HG03196 (cell line): ENCODE results near the gene FRAT1.
"Not testable (repeated sequence)": the region's sequence is repeated elsewhere in the genome, so short reads cannot be mapped to it uniquely, and the experiment has no call there.

Source experiments
- ATAC-seq: cut with Tn5 transposase; IDR thresholded peaks from one replicate; pipeline ENCODE4 v1.9.1; 2021; ENCODE audit not compliant: unreplicated experiment

The FRAT1 gene

DNA sequence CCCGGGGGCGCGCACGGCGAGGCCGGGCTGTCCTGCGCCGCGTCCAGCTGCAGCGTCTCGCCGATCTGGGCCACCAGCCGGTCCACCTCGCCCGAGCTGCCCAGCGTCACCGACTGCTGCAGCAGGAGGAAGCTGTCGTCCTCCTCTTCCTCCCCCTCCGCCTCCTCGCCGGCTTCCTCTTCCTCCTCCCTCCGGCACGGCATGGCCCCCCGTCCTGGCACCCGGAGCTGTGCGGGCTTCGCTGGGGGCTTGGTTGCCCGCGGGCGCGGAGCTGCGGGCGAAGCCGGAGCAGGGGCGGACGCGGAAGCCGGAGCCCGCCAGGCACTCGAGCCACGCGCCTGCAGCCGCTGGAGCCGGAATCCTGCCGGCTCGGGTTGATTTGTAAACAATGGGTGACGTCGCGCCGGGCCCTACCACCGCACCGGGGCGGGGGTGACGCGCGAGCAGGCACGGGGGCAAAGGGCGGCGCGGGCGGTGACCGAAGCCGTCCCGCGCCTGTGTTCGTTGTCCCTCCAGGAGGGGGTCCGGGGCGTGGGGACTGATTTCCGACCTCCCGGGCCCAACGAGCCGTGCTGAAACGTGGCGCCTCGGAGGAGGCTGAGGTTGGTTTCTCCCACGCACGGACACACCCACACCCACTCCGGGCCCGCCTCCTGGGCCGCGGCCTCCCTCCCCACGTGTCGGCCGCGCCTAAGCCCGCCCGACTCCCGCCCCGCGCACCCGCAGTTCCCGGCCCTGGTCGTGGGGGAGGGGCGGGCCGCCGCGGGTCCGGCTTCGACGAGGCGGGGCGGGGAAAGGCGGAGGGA lies 15.5 kb downstream of the FRAT1 start, which contains the start of gene FRAT2:
Gene FRAT2, minus strand, starts transcription at position 360 of the 806 bp plus-strand sequence. Its CDS starts 157 bp downstream, at position 203.
- peak; percentile 80 for ATAC-seq

DNA sequence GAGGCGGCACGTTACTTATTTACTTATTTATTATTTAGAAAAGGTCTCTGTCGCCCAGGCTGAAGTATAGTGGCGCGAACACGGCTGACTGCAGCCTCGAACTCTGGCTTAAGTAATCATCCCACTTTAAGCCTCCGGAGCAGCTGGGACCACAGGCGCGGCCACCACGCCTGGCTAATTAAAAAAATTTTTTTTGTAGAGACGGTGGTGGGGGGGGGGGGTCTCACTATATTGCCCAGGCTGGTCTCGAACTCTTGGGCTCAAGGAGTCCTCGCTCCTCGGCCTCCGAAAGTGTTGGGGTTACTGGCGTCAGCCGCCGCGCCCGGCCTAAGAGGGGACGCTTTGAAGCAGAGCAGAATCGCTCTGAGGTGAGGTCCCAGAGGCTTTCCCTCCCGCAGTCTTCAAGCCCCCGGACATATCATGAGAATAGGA lies 16.1 kb downstream of the FRAT1 start:
- ATAC-seq = no peak

DNA sequence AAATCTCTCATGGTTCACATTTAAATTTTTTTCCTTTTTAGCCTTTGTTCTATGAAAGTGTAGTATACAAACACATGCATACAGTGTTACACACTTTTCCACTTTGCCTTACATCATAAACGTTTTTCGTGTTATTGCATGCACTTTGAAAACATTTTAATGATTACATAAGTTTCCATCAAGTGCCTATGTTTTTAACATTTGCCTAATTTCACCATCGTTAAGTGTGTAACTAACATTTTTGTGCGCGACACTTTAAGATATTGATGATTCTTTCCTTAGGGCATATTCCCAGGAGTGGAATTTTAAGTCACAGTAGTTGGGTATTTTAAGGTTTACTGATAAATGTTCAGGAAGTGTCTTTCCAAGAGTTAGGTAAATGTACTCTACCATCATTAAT lies 16.9 kb downstream of the FRAT1 start:
- ATAC-seq = no peak

DNA sequence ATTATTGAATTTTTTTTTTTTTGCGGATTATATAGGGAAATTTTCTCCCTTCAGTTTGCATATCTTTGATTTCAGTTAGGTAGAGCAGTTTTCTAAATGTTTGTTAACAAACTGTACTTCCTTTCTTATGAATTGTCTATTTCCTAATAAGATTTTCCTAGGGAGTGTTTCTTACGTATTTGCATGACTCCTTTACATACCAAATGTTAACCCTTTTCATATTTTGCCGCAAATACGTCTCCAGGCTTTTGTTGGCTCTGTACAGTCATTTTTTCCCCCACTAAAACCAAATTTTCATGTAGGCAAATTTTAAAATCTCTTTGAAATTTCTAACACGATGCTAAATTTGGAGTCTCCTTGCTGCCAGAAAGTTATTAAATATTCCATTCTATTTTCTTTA lies 17.4 kb downstream of the FRAT1 start:
- no peak for ATAC-seq

DNA sequence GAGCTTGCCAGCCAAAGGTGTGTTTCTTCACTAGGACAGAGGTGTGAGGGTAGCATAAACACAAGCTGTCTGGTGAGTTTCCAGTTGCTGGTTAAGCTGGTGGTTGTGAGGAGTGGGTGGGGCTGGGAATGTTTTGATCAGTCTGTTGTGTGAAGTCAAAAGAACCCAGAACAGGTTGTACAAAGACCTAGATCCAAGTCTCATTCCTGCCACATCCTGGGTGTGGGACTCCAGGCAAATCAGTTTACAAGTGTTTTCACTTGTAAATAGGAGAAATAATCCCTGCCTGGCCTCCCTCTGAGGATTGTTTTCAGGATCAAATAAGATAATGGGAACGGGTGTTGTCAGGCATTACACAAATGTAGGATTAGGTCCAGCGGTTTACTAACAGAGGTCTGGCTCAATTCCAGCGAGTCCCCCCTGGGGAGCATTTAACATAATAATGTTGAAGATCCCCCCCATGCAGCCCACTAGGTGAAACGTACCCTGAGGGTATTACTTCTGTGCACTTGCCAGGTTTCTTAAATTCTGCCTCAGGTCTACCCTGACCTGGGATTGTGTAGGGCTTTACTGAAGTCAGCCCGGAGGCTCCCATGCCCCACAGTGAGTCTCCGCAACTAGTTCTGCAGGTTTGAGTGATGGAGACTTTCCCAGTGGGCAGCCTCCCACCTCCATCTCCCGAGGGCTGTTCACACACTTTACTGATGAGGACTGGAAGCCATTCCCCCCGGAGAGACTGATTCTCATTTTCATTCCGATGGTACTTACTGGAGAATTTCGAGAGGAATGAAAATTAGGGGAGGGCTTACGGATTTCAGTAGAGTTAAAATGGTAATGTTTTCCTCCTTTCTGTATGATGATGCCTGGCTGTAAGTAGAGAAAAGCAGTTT lies 18.1 kb downstream of the FRAT1 start:
- no peak for ATAC-seq

DNA sequence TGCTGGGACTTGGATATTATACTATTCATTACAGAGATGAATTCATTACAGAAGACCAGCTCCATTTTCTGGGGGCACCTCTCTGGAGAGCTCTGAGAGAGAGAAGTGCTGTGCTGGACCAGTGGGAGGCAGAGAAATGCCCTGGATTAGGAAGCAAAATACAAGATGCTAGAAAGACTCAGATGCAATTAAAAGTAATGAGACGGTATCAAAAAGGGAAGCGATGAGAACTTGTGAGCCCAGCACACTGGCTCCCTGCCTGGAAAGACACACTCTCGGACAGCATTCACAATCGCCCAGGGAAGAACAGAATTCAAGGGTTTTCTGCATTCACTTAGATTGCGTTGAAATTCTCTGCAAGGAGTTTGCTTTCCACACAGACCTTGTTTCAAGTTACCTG lies 19.0 kb downstream of the FRAT1 start:
- no peak for ATAC-seq

DNA sequence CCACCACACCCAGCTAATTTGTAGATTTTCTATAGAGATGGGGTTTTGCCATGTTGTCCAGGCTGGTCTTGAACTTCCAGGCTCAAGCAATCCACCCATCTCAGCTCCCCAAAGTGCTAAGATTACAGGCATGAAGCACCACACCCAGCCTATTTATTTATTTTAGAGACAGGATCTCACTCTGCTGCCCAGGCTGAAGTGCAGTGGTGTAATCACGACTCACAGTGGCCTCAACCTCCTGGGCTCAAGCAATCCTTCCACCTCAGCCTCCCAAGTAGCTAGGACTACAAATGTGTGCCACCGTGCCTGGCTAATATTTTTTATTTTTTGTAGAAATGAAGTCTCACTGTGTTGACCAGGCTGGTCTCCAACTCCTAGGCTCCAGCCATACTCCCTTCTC lies 22.3 kb downstream of the FRAT1 start:
- ATAC-seq = no peak

DNA sequence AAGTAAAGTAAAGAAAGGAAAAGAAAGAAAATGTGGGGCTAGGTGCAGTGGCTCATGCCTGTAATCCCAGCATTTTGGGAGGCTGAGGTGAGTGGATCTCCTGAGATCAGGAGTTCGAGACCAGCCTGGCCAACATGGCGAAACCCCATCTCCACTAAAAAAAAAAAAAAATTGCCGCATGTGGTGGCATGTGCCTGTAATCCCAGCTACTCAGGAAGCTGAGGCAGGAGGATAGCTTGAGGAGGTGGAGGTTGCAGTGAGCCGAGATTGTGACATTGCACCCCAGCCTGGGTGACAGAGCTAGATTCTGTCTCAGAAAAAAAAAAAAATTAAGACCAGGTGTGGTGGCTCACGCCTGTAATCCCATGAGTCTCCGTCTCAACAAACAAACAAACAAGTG lies 24.6 kb downstream of the FRAT1 start:
- not testable (repeated sequence) for ATAC-seq

DNA sequence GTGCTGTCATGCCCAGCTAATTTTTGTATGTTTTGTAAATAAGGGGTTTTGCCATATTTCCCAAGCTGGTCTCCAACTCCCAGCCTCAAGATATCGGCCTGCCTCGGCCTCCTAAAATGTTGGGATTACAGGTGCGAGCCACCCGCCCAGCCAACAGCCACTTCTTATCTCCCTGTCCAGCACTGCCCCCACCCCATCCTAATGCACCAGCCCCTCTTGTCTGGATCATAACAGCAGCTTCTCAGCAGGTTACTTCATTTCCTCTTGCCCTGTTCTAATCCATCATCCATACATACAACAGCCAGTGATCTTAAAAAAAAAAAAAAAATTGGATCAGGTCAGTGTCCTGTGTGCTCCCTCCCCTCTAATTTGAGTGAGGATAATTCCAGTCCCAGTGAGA lies 28.2 kb downstream of the FRAT1 start:
- ATAC-seq = no peak

DNA sequence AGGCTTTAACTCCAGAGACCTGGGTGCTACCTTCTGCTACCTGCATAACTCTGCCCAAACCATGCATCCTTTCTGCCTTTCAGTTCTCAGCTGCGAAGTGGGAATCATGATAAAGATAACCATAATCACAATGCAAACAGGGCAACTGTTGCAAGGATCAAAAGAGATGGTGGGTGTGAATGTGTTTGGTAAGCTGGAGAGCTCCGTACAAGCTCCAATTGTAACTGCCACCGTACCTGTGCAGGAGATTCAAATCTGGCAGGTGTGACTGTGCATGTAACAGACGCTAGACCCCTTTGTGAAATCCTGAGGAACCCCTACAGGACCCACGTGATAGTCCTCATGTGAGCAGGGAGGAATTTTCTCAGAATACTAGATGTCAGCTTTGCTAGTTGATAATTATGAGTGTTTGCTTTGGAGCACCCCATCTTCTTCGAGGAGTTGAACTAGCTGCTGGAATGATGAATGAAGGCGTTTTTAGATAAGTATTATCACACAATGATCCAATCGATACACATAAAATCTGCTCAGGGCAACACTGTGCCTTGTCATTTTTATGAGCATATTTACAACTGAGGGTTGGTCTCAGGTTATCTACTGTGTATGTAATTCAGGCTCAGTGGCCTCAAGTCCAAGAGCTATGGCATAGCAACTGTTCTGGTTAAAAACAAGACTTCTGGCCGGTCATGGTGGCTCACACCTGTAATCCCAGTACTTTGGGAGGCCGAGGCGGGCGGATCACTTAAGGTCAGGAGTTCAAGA lies 30.9 kb downstream of the FRAT1 start:
- ATAC-seq = no peak

DNA sequence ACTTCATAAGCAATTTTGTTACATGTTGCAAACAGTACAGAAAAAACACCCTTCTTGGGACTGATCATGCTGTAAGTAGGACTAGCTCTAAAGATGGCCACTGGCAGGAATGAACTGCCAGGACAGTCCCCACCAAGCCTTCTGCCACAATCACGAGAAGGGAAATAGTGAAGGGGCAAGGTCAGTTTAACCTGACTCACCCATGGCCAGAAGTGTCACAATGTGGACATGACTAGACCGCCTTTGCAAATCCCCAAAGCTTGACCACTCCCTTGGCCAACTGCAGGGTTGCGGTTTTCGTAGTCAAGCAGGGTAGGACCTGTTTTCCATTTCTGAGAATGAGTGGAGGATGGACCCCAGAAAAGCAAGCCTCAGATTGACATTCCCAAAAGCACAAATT lies 34.9 kb downstream of the FRAT1 start:
- no peak for ATAC-seq

DNA sequence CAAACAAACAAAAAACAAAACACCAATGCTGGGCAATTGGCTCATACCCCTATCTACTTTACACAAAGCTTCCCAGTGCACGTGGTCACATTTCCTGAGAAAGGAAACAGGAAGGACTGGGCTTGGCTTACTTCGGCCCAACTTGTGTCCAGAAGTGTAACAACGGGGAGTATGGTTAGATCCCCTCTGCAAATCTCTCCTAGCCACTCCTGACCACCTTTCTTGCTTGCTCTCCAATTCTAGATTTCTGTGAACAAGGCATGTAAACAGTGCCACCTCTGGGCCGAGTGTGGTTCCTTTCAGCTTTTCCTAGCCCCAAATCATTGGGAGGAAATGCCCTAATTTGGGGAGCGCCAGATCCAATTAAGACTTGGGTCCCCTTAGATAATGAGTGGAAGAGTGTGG lies 36.5 kb downstream of the FRAT1 start:
- ATAC-seq = no peak

DNA sequence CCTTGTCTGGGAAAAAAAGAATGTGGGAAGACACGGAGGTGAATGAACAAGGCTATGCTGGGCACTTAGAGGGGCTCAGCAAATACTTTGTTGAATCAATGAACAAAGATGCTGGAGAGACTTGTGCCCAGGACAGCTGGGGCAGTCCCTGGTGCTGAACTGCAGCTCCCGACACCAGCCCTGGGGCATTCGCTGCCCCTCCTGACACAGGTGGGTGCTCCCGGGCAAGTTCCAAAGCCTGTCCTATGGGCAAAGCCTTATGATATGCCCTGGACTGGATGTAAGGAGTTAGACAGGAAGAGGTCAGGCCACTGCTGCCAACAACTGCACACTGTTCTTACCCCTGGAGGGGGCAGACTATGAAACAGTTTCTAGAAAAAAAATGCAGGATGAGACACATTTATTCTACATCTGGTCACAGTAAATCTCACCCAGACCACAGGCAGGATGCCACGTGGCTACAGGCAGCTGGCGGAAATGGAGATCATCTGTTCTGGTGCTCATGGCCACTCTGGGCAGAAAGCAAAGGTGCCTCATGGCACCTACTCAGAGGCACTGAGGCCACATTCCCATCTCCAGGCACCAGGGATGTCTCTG lies 37.3 kb downstream of the FRAT1 start:
- no peak for ATAC-seq

DNA sequence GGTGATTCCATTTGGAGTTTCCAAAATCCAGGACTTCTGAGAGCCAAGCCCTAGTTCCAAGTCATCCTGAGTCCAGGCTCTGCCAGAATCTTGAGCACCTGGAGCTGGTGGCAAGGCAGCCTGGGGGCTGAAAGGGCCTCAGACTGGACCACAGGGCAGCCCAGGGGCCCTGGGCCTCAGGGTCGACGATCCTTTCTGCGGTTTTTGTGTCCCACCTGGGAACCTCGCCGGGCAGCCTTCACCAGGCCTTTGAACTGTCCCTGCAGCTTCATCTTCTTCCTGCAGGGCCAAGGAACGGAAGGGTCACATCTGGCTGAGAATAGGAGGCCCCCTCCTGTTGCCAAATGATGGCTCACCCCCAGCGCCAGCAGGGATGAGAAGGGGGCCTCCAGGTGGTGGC lies 37.8 kb downstream of the FRAT1 start:
- no peak for ATAC-seq

DNA sequence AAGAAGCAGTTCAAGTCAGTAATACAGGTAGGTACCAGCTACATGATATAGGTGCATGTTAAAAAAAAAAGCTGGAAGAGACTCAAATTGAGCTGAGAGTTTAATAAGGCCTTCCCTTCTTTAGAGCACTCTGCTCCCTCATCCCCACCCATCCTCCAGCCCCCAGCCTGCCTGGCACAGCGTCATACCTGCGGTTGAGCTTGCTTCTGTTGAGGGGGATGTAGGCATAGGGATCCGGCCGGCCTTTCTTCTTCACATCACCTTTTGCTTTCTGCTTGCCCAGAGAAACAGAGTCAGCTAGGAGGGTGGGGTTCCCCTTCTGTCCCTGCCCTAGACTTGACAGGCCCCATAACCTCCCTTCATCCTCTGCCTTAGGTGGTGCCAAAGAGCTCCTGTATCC lies 39.3 kb downstream of the FRAT1 start:
- no peak for ATAC-seq

DNA sequence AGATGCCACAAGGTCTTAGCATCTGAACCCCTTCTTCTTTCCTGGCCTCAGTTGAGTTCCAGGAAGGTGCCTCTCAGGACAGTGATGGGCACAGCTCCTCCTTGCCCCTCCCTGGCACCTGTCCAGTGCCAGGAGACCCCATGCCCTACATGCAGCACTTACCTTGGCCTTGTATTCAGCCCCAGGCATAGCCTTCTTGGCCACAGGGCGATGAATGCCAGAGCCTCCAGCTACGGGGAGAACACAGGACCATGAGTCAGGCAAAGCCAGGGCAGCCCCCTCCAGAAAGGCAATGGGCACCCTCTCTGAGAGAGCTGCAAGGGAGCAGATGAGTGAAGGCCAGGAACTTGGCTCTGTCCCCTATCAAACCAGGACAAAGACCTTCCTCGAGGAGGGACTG lies 39.7 kb downstream of the FRAT1 start:
- ATAC-seq = no peak

DNA sequence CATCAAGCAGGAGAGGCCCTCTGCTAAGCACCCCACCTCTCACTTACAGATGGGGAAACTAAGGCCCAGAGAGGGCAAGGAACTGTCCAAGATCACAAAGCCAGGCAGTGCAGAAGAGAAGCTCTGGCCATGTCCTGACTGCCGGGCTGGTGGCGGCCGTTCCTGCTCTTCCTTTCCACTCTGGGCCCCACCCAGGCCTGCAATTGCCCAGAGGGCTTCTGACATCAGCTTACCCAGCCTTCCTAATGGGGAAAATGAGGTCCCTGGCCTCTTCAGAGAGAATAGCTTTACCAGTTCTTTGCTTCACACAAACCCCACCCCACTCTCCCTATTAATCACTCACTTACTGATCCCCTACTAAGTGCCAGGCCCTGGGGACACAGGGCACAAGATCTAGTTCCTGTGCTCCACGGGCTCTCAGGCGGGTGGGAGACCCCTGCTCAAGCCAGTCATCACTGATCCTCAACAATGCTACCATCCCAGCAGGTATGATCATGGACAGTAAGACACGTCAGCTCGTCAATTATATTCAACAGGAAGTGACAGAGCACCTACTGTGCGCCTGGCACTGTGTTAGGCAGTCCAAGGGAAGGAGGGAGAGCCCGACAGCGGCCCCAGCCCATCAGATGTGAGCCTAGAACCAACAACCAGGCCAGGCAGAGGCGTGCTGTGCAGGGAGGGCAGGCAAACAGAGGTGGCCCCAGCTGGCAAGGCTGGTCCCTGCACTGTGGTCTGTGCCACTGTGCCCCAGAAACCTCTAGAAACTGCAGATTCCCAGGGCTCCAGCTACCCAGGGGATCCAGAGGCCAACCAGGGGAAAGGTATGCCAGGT lies 41.9 kb downstream of the FRAT1 start:
- no peak for ATAC-seq

DNA sequence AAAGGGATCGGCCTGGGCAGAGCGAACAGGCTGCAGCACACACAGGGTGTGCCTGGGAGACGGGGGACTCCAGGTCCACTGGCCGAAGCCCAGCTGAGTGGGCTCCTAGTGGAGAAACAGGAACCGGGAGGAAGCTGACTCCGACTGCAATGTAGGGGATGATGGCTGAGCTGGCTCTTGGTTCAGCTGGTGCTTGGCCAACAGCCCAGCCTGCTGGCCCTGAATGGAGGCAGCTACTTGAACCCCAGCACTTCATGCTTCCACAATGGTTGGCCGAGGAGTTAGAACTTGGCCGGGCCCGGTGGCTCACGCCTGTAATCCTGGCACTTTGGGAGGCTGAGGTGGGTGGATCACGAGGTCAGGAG lies 42.4 kb downstream of the FRAT1 start:
- no peak for ATAC-seq

DNA sequence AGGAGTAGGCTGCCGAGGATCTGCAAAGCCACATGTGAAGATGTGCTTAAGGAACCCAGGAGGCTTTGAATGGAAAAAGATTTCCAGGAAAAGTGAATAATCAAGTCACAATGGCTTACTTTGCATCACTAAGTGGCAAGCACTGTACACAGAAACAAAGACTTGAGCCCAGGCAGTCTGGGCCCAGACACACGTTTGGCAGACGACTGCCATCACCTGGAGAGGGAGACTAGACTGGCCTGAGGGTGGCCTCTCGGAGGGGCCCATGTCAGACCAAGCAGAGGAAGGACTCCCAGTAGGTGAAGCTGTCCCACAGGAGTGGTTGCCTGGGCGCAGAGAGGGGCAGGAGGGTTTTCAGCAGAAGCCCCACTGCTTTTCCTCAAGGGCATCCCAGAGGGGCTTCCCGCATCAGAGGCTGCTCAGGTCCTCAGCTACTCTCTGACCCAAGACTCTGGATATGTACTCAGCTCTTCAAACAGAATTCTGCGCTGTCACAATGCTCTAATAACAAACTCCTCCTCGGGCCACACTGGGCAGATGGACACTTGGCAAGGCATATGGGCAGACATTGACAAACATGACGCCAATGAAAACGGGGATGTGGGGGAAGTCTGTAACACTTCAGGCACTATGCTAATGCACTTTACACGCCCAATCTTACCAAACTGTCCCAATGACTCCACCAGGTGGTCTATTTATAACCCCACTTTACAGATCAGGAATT lies 43.4 kb downstream of the FRAT1 start:
- no peak for ATAC-seq
